Measurements from ENCODE around the gene DCAF12. TPM values are rescaled to one million over a fixed set of nuclear protein-coding genes. Genes with fewer than 3 reads are reported as not detected.

Gene DCAF12
- total and polyA plus RNA-seq, 2 of the 13 experiments (the other 11 are each of a cell fraction or from before 2014, with no cell fraction given), result 26.8 to 37.4 TPM

DNA sequence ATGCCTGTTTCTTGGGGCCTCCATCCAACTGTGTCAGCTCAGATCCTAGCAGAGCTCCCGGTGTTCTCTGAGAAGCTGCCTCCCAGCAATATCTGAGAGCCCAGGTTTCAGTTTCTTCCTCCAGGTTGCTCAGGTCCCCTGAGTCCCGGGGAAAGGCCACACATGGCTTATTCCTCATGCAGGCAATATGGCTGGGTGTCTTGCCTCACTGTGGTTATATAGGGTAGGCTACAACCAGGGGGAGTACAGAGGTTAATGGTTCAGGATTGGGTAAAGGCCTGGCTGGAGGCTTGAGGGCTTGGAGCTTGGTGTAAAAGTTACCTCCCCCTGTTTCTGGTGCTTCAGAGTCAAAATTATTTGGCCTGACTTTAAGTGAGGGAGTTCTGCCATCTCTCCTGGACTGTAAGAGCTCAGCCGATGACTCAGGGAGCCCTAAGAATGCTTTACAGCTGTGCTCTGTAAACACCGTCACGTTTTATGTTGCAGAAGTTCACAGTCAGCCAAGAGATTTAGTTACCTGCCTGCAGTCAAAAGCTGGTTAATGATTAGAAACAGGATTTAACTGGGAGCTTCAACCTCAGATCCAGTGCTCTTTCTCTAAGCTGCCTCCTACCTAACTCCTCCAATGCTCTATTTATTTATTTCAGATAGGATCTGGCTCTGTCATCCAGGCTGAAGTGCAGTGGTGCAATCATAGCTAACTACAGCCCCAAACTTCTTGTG lies 53.5 kb downstream of the DCAF12 start (continued):
- TF ChIP-seq ZNF317 (CRISPR knock-in tag; IDR thresholded peaks at IDR 0.05), result no peak
- TF ChIP-seq ZNF512B (CRISPR knock-in tag; IDR thresholded peaks at IDR 0.05; ENCODE audit: borderline replicate concordance), result no peak
- TF ChIP-seq, protein P1, sequence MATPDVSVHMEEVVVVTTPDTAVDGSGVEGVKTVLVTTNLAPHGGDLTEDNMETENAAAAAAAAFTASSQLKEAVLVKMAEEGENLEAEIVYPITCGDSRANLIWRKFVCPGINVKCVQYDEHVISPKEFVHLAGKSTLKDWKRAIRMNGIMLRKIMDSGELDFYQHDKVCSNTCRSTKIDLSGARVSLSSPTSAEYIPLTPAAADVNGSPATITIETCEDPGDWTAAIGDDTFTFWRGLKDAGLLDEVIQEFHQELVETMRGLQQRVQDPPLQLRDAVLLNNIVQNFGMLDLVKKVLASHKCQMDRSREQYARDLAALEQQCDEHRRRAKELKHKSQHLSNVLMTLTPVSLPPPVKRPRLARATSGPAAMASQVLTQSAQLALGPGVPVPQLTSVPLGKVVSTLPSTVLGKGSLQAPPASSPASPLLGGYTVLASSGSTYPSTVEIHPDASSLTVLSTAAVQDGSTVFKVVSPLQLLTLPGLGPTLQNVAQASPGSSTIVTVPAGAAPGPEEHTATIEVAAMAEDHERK (CRISPR knock-in tag; IDR thresholded peaks at IDR 0.05; ENCODE audit: low read depth), result no peak
- no peak for TF ChIP-seq GPN1 (CRISPR knock-in tag; IDR thresholded peaks at IDR 0.05; ENCODE audit: borderline replicate concordance)
- peak; percentile 41; the same call in 1 of the 2 replicates for TF ChIP-seq POGZ (CRISPR knock-in tag; IDR thresholded peaks at IDR 0.05)
- no peak for TF ChIP-seq ZBTB1 (CRISPR knock-in tag; IDR thresholded peaks at IDR 0.05; ENCODE audit: borderline replicate concordance)
- TF ChIP-seq ZNF816 (CRISPR knock-in tag; IDR thresholded peaks at IDR 0.05; ENCODE audit: borderline replicate concordance), result no peak
- TF ChIP-seq ZBTB38 (CRISPR knock-in tag; IDR thresholded peaks at IDR 0.05), result 0 out of 2 replicates have a peak, but pooled peaks have one; percentile 28
- no peak for TF ChIP-seq ZNF7 (CRISPR knock-in tag; IDR thresholded peaks at IDR 0.05)
- TF ChIP-seq ZXDC (CRISPR knock-in tag; IDR thresholded peaks at IDR 0.05), result no peak
- TF ChIP-seq, protein P2, sequence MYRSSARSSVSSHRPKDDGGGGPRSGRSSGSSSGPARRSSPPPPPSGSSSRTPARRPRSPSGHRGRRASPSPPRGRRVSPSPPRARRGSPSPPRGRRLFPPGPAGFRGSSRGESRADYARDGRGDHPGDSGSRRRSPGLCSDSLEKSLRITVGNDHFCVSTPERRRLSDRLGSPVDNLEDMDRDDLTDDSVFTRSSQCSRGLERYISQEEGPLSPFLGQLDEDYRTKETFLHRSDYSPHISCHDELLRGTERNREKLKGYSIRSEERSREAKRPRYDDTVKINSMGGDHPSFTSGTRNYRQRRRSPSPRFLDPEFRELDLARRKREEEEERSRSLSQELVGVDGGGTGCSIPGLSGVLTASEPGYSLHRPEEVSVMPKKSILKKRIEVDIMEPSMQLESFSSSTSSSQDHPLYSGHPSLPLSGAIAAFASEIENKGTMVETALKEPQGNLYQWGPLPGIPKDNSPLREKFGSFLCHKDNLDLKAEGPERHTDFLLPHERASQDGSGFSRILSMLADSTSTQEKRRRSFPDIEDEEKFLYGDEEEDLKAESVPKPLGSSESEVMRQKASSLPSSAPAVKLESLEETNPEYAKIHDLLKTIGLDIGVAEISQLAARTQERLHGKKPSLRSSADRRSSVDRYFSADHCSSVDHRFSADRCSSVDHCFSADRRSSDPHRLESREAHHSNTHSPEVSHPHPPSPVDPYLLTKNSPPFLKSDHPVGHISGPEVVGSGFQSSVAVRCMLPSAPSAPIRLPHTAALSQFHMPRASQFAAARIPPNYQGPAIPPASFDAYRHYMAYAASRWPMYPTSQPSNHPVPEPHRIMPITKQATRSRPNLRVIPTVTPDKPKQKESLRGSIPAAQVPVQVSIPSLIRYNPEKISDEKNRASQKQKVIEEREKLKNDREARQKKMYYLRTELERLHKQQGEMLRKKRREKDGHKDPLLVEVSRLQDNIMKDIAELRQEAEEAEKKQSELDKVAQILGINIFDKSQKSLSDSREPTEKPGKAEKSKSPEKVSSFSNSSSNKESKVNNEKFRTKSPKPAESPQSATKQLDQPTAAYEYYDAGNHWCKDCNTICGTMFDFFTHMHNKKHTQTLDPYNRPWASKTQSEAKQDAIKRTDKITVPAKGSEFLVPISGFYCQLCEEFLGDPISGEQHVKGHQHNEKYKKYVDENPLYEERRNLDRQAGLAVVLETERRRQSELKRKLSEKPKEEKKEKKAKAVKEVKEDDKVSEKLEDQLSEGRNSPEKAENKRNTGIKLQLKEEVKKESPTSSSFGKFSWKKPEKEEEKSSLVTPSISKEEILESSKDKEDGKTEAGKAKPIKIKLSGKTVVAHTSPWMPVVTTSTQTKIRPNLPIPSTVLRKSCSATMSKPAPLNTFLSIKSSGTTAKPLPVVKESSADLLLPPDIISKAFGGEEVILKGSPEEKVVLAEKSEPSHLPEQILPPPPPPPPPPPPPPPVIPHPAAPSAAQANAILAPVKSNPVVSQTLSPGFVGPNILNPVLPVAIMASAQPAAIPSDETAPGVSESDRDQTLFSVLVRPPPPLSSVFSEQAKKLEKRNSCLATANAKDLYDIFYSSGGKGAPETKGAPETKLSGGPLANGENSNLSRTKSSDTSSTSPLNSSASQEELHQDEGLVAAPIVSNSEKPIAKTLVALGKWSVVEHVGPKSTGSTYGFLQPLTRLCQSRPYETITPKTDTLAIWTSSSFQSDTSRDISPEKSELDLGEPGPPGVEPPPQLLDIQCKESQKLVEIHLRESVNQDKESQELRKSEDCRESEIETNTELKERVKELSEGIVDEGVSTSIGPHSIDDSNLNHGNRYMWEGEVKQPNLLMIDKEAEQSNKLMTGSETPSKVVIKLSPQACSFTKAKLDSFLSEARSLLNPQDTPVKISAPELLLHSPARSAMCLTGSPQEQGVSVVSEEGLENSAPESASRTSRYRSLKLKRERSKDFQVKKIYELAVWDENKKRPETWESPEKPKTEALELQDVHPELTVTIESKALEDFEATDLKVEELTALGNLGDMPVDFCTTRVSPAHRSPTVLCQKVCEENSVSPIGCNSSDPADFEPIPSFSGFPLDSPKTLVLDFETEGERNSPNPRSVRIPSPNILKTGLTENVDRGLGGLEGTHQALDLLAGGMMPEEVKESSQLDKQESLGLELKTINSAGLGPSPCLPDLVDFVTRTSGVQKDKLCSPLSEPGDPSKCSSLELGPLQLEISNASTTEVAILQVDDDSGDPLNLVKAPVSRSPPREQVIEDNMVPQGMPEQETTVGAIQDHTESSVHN (CRISPR knock-in tag; IDR thresholded peaks at IDR 0.05), result no peak
